ENCODE results near the gene LY6G6D. TPM values are rescaled to one million over a fixed set of nuclear protein-coding genes. Genes with fewer than 3 reads are reported as not detected.

The LY6G6D gene
- total RNA-seq, 2 donors from 2014 or later: not detected

DNA sequence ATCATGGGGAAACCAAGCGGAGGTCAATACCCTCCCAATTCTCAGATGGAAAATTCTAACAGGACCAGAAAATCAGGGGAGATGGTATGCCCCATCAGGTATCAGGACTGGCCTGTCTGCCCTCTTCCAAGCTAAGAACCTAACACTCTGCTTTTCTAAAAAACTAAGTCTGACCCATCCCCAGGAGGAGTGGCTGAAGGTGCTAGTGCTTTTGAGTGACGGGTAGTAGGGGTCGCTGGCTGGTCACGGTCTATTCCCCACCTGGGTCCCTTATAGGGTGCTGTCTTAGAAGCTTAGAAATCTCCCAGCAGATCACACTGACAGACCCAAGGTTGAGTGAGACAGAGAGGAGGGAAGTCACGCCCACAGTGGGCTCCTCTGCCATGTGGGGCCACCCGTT lies 21.6 kb upstream of the LY6G6D start:
- Histone ChIP-seq H3K9ac (ENCODE audit: low read depth in 2 of 2, low read length in 2 of 2) (no peak overlapping the region), H3K4me1 (no peaks in the 10 kb centered on the region), H3K27me3 (no peaks in the 10 kb centered on the region), H3K9me3 (no peaks in the 10 kb centered on the region), H3K4me3 (no peak overlapping the region), H3K27ac (no peak overlapping the region), H3K36me3 (peaks cover 5% of the 10 kb centered on the region)
- intact Hi-C loops (cut with DNase I): no loop called here
- DNase-seq: no peak
- TF ChIP-seq, protein P1, sequence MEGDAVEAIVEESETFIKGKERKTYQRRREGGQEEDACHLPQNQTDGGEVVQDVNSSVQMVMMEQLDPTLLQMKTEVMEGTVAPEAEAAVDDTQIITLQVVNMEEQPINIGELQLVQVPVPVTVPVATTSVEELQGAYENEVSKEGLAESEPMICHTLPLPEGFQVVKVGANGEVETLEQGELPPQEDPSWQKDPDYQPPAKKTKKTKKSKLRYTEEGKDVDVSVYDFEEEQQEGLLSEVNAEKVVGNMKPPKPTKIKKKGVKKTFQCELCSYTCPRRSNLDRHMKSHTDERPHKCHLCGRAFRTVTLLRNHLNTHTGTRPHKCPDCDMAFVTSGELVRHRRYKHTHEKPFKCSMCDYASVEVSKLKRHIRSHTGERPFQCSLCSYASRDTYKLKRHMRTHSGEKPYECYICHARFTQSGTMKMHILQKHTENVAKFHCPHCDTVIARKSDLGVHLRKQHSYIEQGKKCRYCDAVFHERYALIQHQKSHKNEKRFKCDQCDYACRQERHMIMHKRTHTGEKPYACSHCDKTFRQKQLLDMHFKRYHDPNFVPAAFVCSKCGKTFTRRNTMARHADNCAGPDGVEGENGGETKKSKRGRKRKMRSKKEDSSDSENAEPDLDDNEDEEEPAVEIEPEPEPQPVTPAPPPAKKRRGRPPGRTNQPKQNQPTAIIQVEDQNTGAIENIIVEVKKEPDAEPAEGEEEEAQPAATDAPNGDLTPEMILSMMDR (IDR thresholded peaks at IDR 0.05): no peak

DNA sequence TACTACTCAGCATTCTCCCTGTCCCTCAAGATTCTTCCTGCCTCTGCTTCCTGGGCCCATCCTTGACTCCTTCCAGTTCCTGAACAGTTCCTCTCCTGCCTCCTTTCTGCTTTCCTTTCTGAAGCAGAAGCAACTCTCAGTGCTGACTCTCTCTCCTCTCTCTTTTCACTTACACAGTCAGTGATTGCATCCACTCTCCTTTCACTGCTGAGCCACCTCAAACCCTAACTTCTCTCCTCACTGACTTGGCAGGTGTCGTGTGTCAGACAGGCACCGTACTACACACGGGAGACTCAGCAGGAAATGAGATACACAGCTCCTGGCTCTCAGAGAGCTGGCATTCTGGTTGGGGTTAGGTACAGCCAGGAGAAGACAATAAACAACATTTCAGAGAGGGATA lies 17.6 kb upstream of the LY6G6D start:
- Histone ChIP-seq H3K36me3 (no peaks in the 10 kb centered on the region), H3K4me3 (no peak overlapping the region), H3K9me3 (no peaks in the 10 kb centered on the region), H3K27me3 (no peaks in the 10 kb centered on the region), H3K9ac (ENCODE audit: low read depth in 2 of 2, low read length in 2 of 2) (no peak overlapping the region), H3K27ac (no peak overlapping the region), H3K4me1 (peaks cover 12% of the 10 kb centered on the region)
- no peak for DNase-seq
- TF ChIP-seq, protein P1 (IDR thresholded peaks at IDR 0.05): no peak
- intact Hi-C loops (cut with DNase I): no loop called here

DNA sequence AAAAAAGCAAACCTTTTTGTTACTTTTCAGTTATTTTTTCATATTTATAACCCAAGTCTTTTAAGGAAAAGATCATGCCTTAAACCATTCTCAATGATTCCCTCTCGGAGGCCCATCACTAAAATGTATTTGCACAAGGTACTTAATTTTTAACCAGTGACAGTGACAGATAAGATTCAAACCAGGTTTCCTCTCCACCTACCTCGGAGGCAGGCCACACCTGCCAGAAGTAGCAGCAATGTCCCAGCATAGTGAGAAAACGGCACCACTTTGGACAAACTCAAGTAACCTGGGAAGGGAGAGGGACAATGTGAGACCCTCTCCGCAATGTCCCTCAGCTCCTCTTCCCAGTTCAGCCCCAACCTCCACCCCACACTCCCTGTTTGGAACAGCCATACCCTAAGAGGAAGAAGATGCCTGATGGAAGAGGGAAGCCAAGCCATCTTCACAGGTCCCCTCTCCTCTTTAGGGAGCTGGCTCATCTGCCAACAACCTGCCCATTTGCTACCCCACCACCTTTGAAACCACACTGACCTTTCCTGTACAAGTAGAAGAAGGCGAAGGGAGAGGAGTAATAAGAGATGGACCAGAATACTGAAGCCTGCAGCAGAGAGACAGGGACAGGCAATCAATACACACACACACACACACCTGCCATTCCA lies 14.3 kb upstream of the LY6G6D start:
- Histone ChIP-seq H3K9ac (ENCODE audit: low read depth in 2 of 2, low read length in 2 of 2) (peak overlapping the region in 1 of 2 donors; percentile 99), H3K27ac (no peak overlapping the region), H3K9me3 (no peaks in the 10 kb centered on the region), H3K4me3 (no peak overlapping the region), H3K36me3 (no peaks in the 10 kb centered on the region), H3K27me3 (no peaks in the 10 kb centered on the region), H3K4me1 (peaks cover 12% of the 10 kb centered on the region)
- no peak for DNase-seq
- intact Hi-C loops (cut with DNase I): loop anchor here (5.0 kb wide), 1 partner anchor 36 kb away; the partner anchor contains the start of gene CLIC1
- TF ChIP-seq, protein P1 (IDR thresholded peaks at IDR 0.05): no peak

DNA sequence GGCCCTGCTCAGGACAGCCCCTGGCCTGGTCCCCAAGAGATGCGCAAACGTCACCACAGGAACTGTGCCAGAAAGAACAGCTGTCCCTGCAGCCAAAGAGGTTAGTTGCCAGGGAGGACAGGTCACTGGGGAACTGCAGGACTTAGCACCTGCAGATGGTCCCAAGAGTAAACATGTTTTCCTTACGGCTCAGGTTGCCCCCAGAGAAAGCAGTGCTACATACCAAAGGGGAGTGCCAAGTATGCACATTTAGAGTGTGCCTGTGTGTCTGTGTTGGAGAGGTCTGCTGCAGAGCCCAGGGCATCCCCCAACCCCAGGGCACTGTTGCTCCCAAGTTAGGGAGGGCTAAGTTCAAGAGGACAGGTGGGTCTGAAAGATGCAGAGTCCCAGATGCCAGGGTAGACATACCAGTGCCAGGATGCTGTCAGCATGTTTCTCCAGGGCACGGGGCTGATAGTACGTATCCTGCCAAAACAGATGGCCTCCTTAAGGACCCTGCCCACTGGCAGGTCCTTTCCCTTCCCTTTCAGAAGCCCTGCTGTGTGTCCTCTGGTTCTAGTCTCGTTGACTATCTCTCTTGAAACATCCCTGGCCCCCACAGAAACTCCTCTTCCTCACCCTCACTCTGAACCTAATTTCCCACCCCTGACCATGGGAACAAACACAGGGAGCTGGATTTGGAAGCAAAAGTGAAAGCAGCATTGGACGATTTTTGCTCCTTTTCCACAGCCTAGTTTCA lies 13.3 kb upstream of the LY6G6D start:
- TF ChIP-seq, protein P1 (IDR thresholded peaks at IDR 0.05): no peak
- H3K27ac ChIP-seq: peak overlapping the region; percentile 95
- H3K27me3 ChIP-seq: no peaks in the 10 kb centered on the region
- DNase-seq: no peak
- H3K4me3 ChIP-seq: peak overlapping the region; percentile 48
- intact Hi-C loops (cut with DNase I): loop anchor here (5.0 kb wide), 1 partner anchor 35 kb away; the partner anchor contains the start of gene CLIC1
- H3K9me3 ChIP-seq: no peaks in the 10 kb centered on the region
- H3K4me1 ChIP-seq: peaks cover 12% of the 10 kb centered on the region
- no peaks in the 10 kb centered on the region for H3K36me3 ChIP-seq
- peak overlapping the region; percentile 91 to 99 for H3K9ac ChIP-seq (ENCODE audit: low read depth in 2 of 2, low read length in 2 of 2)

DNA sequence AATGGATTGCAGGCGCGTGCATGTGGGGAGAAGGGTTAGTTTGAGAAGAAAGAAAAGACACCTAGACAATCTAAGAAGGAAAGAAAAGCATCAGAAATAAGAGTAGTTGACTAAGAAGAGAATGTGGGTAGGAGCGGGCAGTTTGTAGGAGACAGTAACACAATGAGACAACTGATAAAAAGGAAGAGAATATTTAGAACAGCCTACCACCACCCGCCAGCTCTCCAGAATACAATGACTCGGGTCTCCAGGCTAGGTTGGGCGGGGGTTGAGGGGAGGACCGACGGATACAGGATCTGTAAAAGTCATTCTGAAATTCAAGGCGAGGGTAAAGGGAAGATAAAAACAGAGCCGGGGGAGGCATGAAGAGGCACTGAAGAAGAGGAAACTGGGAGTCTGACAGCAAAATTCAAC lies 12.7 kb upstream of the LY6G6D start:
- Histone ChIP-seq H3K27me3 (no peaks in the 10 kb centered on the region), H3K9me3 (no peaks in the 10 kb centered on the region), H3K27ac (peak overlapping the region; percentile 95), H3K4me1 (peaks cover 12% of the 10 kb centered on the region), H3K4me3 (peak overlapping the region; percentile 48), H3K36me3 (no peaks in the 10 kb centered on the region), H3K9ac (ENCODE audit: low read depth in 2 of 2, low read length in 2 of 2) (peak overlapping the region; percentile 91 to 99)
- TF ChIP-seq, protein P1 (IDR thresholded peaks at IDR 0.05): no peak
- no peak for DNase-seq
- intact Hi-C loops (cut with DNase I): loop anchor here (5.0 kb wide), 1 partner anchor 35 kb away; the partner anchor contains the start of gene CLIC1
